Effector memory CD8-positive, alpha-beta T cell (primary cell): ENCODE measurements around the gene SLC66A2.
"Not testable (repeated sequence)": the region's sequence is repeated elsewhere in the genome, so short reads cannot be mapped to it uniquely, and the experiment has no call there.

Experiments used
- ATAC-seq: fragments of 150-1000 bp; cut with Tn5 transposase; replicated peaks from 2 replicates; pipeline ENCODE4 v1.10.0; 2021; ENCODE audit warnings: mild to moderate bottlenecking, moderate library complexity
- DNase-seq, 3 experiments: peaks; one replicate each; pipeline ENCODE4 v3.0.0; 2021
- H3K27ac Mint-ChIP-seq, 2 donors: one replicate each; pipeline ENCODE4 v1.8.0; 2022; ENCODE audit warnings: mild to moderate bottlenecking in 2 of 2, mixed read lengths in 2 of 2, moderate library complexity in 2 of 2
- H3K27me3 Mint-ChIP-seq, 2 donors: one replicate each; pipeline ENCODE4 v1.8.0; 2022; ENCODE audit warnings: mixed read lengths in 2 of 2
- H3K36me3 Mint-ChIP-seq: one replicate; pipeline ENCODE4 v1.8.0; 2022; ENCODE audit warnings: mild to moderate bottlenecking, moderate library complexity, mixed read lengths; ENCODE audit not compliant: insufficient read depth
- H3K4me1 Mint-ChIP-seq, 2 donors: one replicate each; pipeline ENCODE4 v1.8.0; 2022; ENCODE audit warnings: low read depth in 2 of 2, mixed read lengths in 2 of 2
- H3K4me3 Mint-ChIP-seq, 2 donors: one replicate each; pipeline ENCODE4 v1.8.0; 2022; ENCODE audit warnings: mild to moderate bottlenecking in 2 of 2, mixed read lengths in 2 of 2, moderate library complexity in 2 of 2
- H3K9me3 Mint-ChIP-seq, 2 donors: one replicate each; pipeline ENCODE4 v1.8.0; 2022; ENCODE audit warnings: mixed read lengths in 2 of 2
- total RNA-seq, 9 experiments: gene quantifications; one replicate each; lab custom pipeline; 2026; lab: John Stamatoyannopoulos, UW

Gene SLC66A2
- total RNA-seq = 28.0 to 43.0 (median 34.7) reads per million in 9 experiments

GRCh38 chr18:79951545-79952455 is at the start of gene SLC66A2:
Gene SLC66A2 (minus strand): TSS chr18:79951653. CDS start chr18:79950926, 727 bp downstream.
- ATAC-seq (peak; percentile 90), DNase-seq (peak; percentile 95 to 96 (median 96))
- Mint-ChIP-seq H3K36me3 (peaks cover 13% of the 10 kb centered on the region), H3K4me1 (peaks cover 18 to 21% of the 10 kb centered on the region in 2 donors), H3K4me3 (peak within 1 kb of the TSS; percentile 79 to 80), H3K27me3 (no peaks in the 10 kb centered on the region), H3K27ac (peak within 1 kb of the TSS; percentile 74 to 84), H3K9me3 (no peaks in the 10 kb centered on the region)

- peaks cover 0 to 19% of the 10 kb centered on the region in 2 donors for H3K27me3 Mint-ChIP-seq
- no peaks in the 10 kb centered on the region for H3K4me1 Mint-ChIP-seq
- ATAC-seq = no peak
- H3K36me3 Mint-ChIP-seq = no peaks in the 10 kb centered on the region
- DNase-seq = no peak
- no peak overlapping the region for H3K4me3 Mint-ChIP-seq
- H3K9me3 Mint-ChIP-seq = peaks cover 0 to 9% of the 10 kb centered on the region in 2 donors
- no peak overlapping the region for H3K27ac Mint-ChIP-seq
These were observed 49.4 kb upstream of the SLC66A2 start for GRCh38 chr18:80000877-80001276.

- ATAC-seq, H3K4me1 Mint-ChIP-seq, H3K36me3 Mint-ChIP-seq, H3K27ac Mint-ChIP-seq, H3K9me3 Mint-ChIP-seq, H3K4me3 Mint-ChIP-seq, DNase-seq: not testable (repeated sequence)
- peaks cover 0 to 18% of the 10 kb centered on the region in 2 donors for H3K27me3 Mint-ChIP-seq
These were observed 48.2 kb upstream of the SLC66A2 start for GRCh38 chr18:79999701-80000100.

GRCh38 chr18:79991494-79991893 is 40.0 kb upstream of the SLC66A2 start:
- peaks cover 0 to 17% of the 10 kb centered on the region in 2 donors for H3K27me3 Mint-ChIP-seq
- DNase-seq = no peak
- no peak overlapping the region for H3K27ac Mint-ChIP-seq
- peaks cover 8% of the 10 kb centered on the region for H3K36me3 Mint-ChIP-seq
- H3K9me3 Mint-ChIP-seq = no peaks in the 10 kb centered on the region
- no peak overlapping the region for H3K4me3 Mint-ChIP-seq
- ATAC-seq = no peak
- peaks cover 10 to 20% of the 10 kb centered on the region in 2 donors for H3K4me1 Mint-ChIP-seq

- Mint-ChIP-seq H3K27ac (peak overlapping the region; percentile 96), H3K4me1 (peaks cover 25 to 38% of the 10 kb centered on the region in 2 donors), H3K9me3 (no peaks in the 10 kb centered on the region), H3K4me3 (peak overlapping the region; percentile 86 to 89), H3K36me3 (peaks cover 19% of the 10 kb centered on the region), H3K27me3 (peaks cover 0 to 1% of the 10 kb centered on the region in 2 donors)
- ATAC-seq (no peak), DNase-seq (no peak)
These were observed 37.7 kb upstream of the SLC66A2 start for GRCh38 chr18:79989195-79989497.

- Mint-ChIP-seq H3K27ac (peak within 1 kb of the TSS; percentile 96), H3K4me1 (peaks cover 30 to 43% of the 10 kb centered on the region in 2 donors), H3K36me3 (peaks cover 19% of the 10 kb centered on the region), H3K27me3 (no peaks in the 10 kb centered on the region), H3K9me3 (no peaks in the 10 kb centered on the region), H3K4me3 (peak within 1 kb of the TSS; percentile 86 to 89)
- peak; percentile 91 for ATAC-seq
- DNase-seq = peak; percentile 75 to 82 (median 81)
These were observed 37.2 kb upstream of the SLC66A2 start, which contains the start of gene TXNL4A for GRCh38 chr18:79988451-79989194. Gene TXNL4A (minus strand): TSS chr18:79988563. CDS start chr18:79988392, 171 bp downstream.

- ATAC-seq (peak; percentile 72), DNase-seq (peak; percentile 56 to 62 (median 58))
- Mint-ChIP-seq H3K9me3 (no peaks in the 10 kb centered on the region), H3K27me3 (no peaks in the 10 kb centered on the region), H3K27ac (peak overlapping the region; percentile 96), H3K4me3 (peak overlapping the region; percentile 86 to 89), H3K36me3 (peaks cover 19% of the 10 kb centered on the region), H3K4me1 (peaks cover 34 to 48% of the 10 kb centered on the region in 2 donors)
These were observed 36.6 kb upstream of the SLC66A2 start for GRCh38 chr18:79988071-79988450.

GRCh38 chr18:79987566-79987965 is 36.1 kb upstream of the SLC66A2 start:
- Mint-ChIP-seq H3K27ac (peak overlapping the region; percentile 96), H3K4me1 (peaks cover 38 to 51% of the 10 kb centered on the region in 2 donors), H3K27me3 (no peaks in the 10 kb centered on the region), H3K4me3 (peak overlapping the region; percentile 86 to 89), H3K36me3 (peaks cover 19% of the 10 kb centered on the region), H3K9me3 (no peaks in the 10 kb centered on the region)
- DNase-seq (no peak), ATAC-seq (no peak)

- peak overlapping the region; percentile 86 to 89 for H3K4me3 Mint-ChIP-seq
- H3K36me3 Mint-ChIP-seq = peaks cover 22% of the 10 kb centered on the region
- peak overlapping the region; percentile 85 to 96 for H3K27ac Mint-ChIP-seq
- peaks cover 46 to 59% of the 10 kb centered on the region in 2 donors for H3K4me1 Mint-ChIP-seq
- no peak for DNase-seq
- H3K27me3 Mint-ChIP-seq = no peaks in the 10 kb centered on the region
- no peaks in the 10 kb centered on the region for H3K9me3 Mint-ChIP-seq
- ATAC-seq = no peak
These were observed 35.3 kb upstream of the SLC66A2 start for GRCh38 chr18:79986726-79987125.

- no peaks in the 10 kb centered on the region for H3K27me3 Mint-ChIP-seq
- DNase-seq (no peak), ATAC-seq (no peak)
- H3K36me3 Mint-ChIP-seq = peaks cover 23% of the 10 kb centered on the region
- no peak overlapping the region for H3K27ac Mint-ChIP-seq
- H3K4me3 Mint-ChIP-seq = no peak overlapping the region
- no peaks in the 10 kb centered on the region for H3K9me3 Mint-ChIP-seq
- H3K4me1 Mint-ChIP-seq = peaks cover 54 to 66% of the 10 kb centered on the region in 2 donors
These were observed 33.7 kb upstream of the SLC66A2 start for GRCh38 chr18:79985172-79985571.

- Mint-ChIP-seq H3K4me1 (peaks cover 56 to 70% of the 10 kb centered on the region in 2 donors), H3K4me3 (peak overlapping the region; percentile 41 to 47), H3K27ac (peak overlapping the region; percentile 58), H3K9me3 (no peaks in the 10 kb centered on the region), H3K36me3 (peaks cover 29% of the 10 kb centered on the region), H3K27me3 (no peaks in the 10 kb centered on the region)
- ATAC-seq = peak; percentile 29
- peak in 1 of 3 experiments; percentile 16 for DNase-seq
These were observed 32.3 kb upstream of the SLC66A2 start for GRCh38 chr18:79983793-79984192.

GRCh38 chr18:79983253-79983652 is 31.8 kb upstream of the SLC66A2 start:
- H3K27ac Mint-ChIP-seq = peak overlapping the region in 1 of 2 donors; percentile 58
- no peak for DNase-seq
- H3K27me3 Mint-ChIP-seq = no peaks in the 10 kb centered on the region
- peak overlapping the region in 1 of 2 donors; percentile 47 for H3K4me3 Mint-ChIP-seq
- peaks cover 56 to 69% of the 10 kb centered on the region in 2 donors for H3K4me1 Mint-ChIP-seq
- peaks cover 30% of the 10 kb centered on the region for H3K36me3 Mint-ChIP-seq
- ATAC-seq = no peak
- no peaks in the 10 kb centered on the region for H3K9me3 Mint-ChIP-seq

GRCh38 chr18:79982736-79983135 is 31.3 kb upstream of the SLC66A2 start:
- Mint-ChIP-seq H3K36me3 (peaks cover 27% of the 10 kb centered on the region), H3K4me1 (peaks cover 57 to 72% of the 10 kb centered on the region in 2 donors), H3K4me3 (peak overlapping the region; percentile 37 to 61), H3K9me3 (no peaks in the 10 kb centered on the region), H3K27ac (peak overlapping the region; percentile 52 to 58), H3K27me3 (no peaks in the 10 kb centered on the region)
- no peak for DNase-seq
- ATAC-seq = no peak
